MCF 10A (cell line): ENCODE results near the gene ABCA12. TPM values are rescaled to one million over a fixed set of nuclear protein-coding genes. Genes with fewer than 3 reads are reported as not detected.
A peak's percentile ranks its signal among the peaks of the same experiment; 100 is the strongest.

Source experiments
- BruUV-seq: library from RNA; stranded (reverse); fragments of 400-500 nt; replicated peaks from 2 replicates; lab custom pipeline; 2021; lab: Mats Ljungman, UMichigan
- CTCF ChIA-PET: fragments of 300-600 bp; sonication (Branson Sonifier 250); formaldehyde crosslinking; extraction: SDS; loops from one replicate; lab custom pipeline; 2021; ENCODE audit warnings: antibody characterized with exemption, inconsistent platforms; lab: Yijun Ruan, JAX
- POLR2A ChIA-PET: fragments of 300-600, 350-650 bp; sonication (Branson Sonifier 250); formaldehyde crosslinking; extraction: SDS; loops from one replicate; lab custom pipeline; 2020; ENCODE audit warnings: antibody characterized with exemption, inconsistent platforms; lab: Yijun Ruan, JAX
- DNase-seq: peaks from one replicate; pipeline ENCODE4 v3.0.0-alpha.2; 2018; ENCODE audit not compliant: unreplicated experiment
- H3K27ac Mint-ChIP-seq: one replicate; pipeline ENCODE4 v1.8.0; 2022; ENCODE audit warnings: mild to moderate bottlenecking, low read depth, mixed read lengths; ENCODE audit not compliant: unreplicated experiment
- H3K27me3 Mint-ChIP-seq: one replicate; pipeline ENCODE4 v1.8.0; 2022; ENCODE audit warnings: mixed read lengths; ENCODE audit not compliant: insufficient read depth, unreplicated experiment
- H3K36me3 Mint-ChIP-seq: one replicate; pipeline ENCODE4 v1.8.0; 2022; ENCODE audit warnings: mild to moderate bottlenecking, moderate library complexity, mixed read lengths; ENCODE audit not compliant: insufficient read depth, unreplicated experiment
- H3K4me1 Mint-ChIP-seq: one replicate; pipeline ENCODE4 v1.8.0; 2022; ENCODE audit warnings: mixed read lengths; ENCODE audit not compliant: insufficient read depth, unreplicated experiment
- H3K4me3 Mint-ChIP-seq: one replicate; pipeline ENCODE4 v1.8.0; 2022; ENCODE audit warnings: mild to moderate bottlenecking, moderate library complexity, mixed read lengths; ENCODE audit not compliant: unreplicated experiment
- H3K9me3 Mint-ChIP-seq: one replicate; pipeline ENCODE4 v1.8.0; 2022; ENCODE audit warnings: mixed read lengths; ENCODE audit not compliant: unreplicated experiment
- CTCF ChIP-seq: fragments of 200-600 bp; IDR thresholded peaks from one replicate; pipeline ENCODE4 v1.8.0; 2022; ENCODE audit warnings: antibody characterized with exemption, mild to moderate bottlenecking; ENCODE audit not compliant: unreplicated experiment
- intact Hi-C: fragments of 100-400 bp; cut with micrococcal nuclease; formaldehyde crosslinking; loops from 2 replicates; pipeline ENCODE4 v1.14.1; 2022
- total RNA-seq: library from RNA; stranded (reverse); gene quantifications from 2 replicates; pipeline ENCODE4 v1.2.3, GENCODE V29; 2022

The ABCA12 gene
- total RNA-seq, 1 experiment from 2014 or later, result 37.8 TPM

- no TSS peak for BruUV-seq
- H3K36me3 Mint-ChIP-seq, result peaks cover 18% of the 10 kb centered on the region
- H3K27me3 Mint-ChIP-seq, result no peaks in the 10 kb centered on the region
- H3K27ac Mint-ChIP-seq, result no peak overlapping the region
- no peaks in the 10 kb centered on the region for H3K9me3 Mint-ChIP-seq
- ChIA-PET CTCF (interaction anchor here (0.6 to 1.0 kb wide), 2 partner anchors 59 to 253 kb away, joined by 3 read pairs; no protein-coding TSS in a partner anchor), POLR2A (interaction anchor here (0.8 to 2.0 kb wide), 4 partner anchors 33 to 82 kb away, joined by 3 to 12 read pairs (median 4); partner anchors contain the start of gene ABCA12)
- intact Hi-C loops, result no loop called here
- H3K4me1 Mint-ChIP-seq, result peaks cover 5% of the 10 kb centered on the region
- H3K4me3 Mint-ChIP-seq, result no peak overlapping the region
- TF ChIP-seq CTCF, result no peak
- no peak for DNase-seq
Measured at GRCh38 chr2:215055891-215056290, 82.5 kb downstream of the ABCA12 start.

- DNase-seq, result no peak
- Mint-ChIP-seq H3K27ac (no peak overlapping the region), H3K4me3 (no peak overlapping the region), H3K36me3 (peaks cover 40% of the 10 kb centered on the region), H3K27me3 (no peaks in the 10 kb centered on the region), H3K4me1 (peaks cover 5% of the 10 kb centered on the region), H3K9me3 (no peaks in the 10 kb centered on the region)
- POLR2A ChIA-PET, result interaction anchor here (1.0 to 1.6 kb wide), 4 partner anchors 10 to 85 kb away, joined by 3 to 7 read pairs (median 5); no protein-coding TSS in a partner anchor
- no TSS peak for BruUV-seq
- no peak for TF ChIP-seq CTCF
- intact Hi-C loops, result no loop called here
- CTCF ChIA-PET, result interaction anchor here (1.5 kb wide), 1 partner anchor 218 kb away, joined by 7 read pairs; no protein-coding TSS in a partner anchor
Measured at GRCh38 chr2:215052810-215053209, 85.6 kb downstream of the ABCA12 start.

- Mint-ChIP-seq H3K4me1 (peaks cover 5% of the 10 kb centered on the region), H3K9me3 (no peaks in the 10 kb centered on the region), H3K4me3 (no peak overlapping the region), H3K27me3 (no peaks in the 10 kb centered on the region), H3K27ac (no peak overlapping the region), H3K36me3 (peaks cover 40% of the 10 kb centered on the region)
- no TSS peak for BruUV-seq
- intact Hi-C loops, result no loop called here
- ChIA-PET CTCF (interaction anchor here (1.5 to 1.7 kb wide), 2 partner anchors 217 to 219 kb away, joined by 7 read pairs; no protein-coding TSS in a partner anchor), POLR2A (interaction anchor here (0.6 to 1.6 kb wide), 4 partner anchors 10 to 53 kb away, joined by 3 to 7 read pairs (median 5); no protein-coding TSS in a partner anchor)
- TF ChIP-seq CTCF, result no peak
- peak; percentile 9 for DNase-seq
Measured at GRCh38 chr2:215052404-215052803, 86.0 kb downstream of the ABCA12 start.

GRCh38 chr2:215049341-215049740, 89.1 kb downstream of the ABCA12 start:
- ChIA-PET POLR2A (no interaction called here), CTCF (interaction anchor here (0.6 kb wide), 2 partner anchors 221 to 754 kb away, joined by 3 read pairs; no protein-coding TSS in a partner anchor)
- DNase-seq, result no peak
- no TSS peak for BruUV-seq
- H3K9me3 Mint-ChIP-seq, result peaks cover 5% of the 10 kb centered on the region
- intact Hi-C loops, result no loop called here
- H3K27ac Mint-ChIP-seq, result no peak overlapping the region
- no peaks in the 10 kb centered on the region for H3K27me3 Mint-ChIP-seq
- no peak for TF ChIP-seq CTCF
- no peaks in the 10 kb centered on the region for H3K4me1 Mint-ChIP-seq
- peaks cover 50% of the 10 kb centered on the region for H3K36me3 Mint-ChIP-seq
- no peak overlapping the region for H3K4me3 Mint-ChIP-seq
